ENCODE results near the gene ZBTB4.

ZBTB4 gene

GRCh38 chr17:7479213-7480088 lies at the start of gene ZBTB4:
ZBTB4 (minus strand) TSS chr17:7479631; CDS start chr17:7466801, 12,830 bp downstream.
- peak; percentile 74 for DNase-seq (ENCODE audit: low spot score)

- no peak for DNase-seq (ENCODE audit: low spot score)
These were observed 49.4 kb upstream of the ZBTB4 start for GRCh38 chr17:7528842-7529241.

GRCh38 chr17:7523033-7523432 lies 43.6 kb upstream of the ZBTB4 start:
- DNase-seq (ENCODE audit: low spot score): no peak

- no peak for DNase-seq (ENCODE audit: low spot score)
These were observed 36.6 kb upstream of the ZBTB4 start for GRCh38 chr17:7515911-7516610.

- DNase-seq (ENCODE audit: low spot score): no peak
These were observed 34.5 kb upstream of the ZBTB4 start for GRCh38 chr17:7513850-7514419.

- no peak for DNase-seq (ENCODE audit: low spot score)
These were observed 33.6 kb upstream of the ZBTB4 start for GRCh38 chr17:7512824-7513540.

GRCh38 chr17:7512105-7512504 lies 32.7 kb upstream of the ZBTB4 start:
- no peak for DNase-seq (ENCODE audit: low spot score)

- DNase-seq (ENCODE audit: low spot score): no peak
These were observed 31.7 kb upstream of the ZBTB4 start for GRCh38 chr17:7511108-7511507.

- DNase-seq (ENCODE audit: low spot score): no peak
These were observed 30.5 kb upstream of the ZBTB4 start for GRCh38 chr17:7509937-7510336.

GRCh38 chr17:7508846-7509245 lies 29.4 kb upstream of the ZBTB4 start:
- no peak for DNase-seq (ENCODE audit: low spot score)

GRCh38 chr17:7508145-7508544 lies 28.7 kb upstream of the ZBTB4 start:
- DNase-seq (ENCODE audit: low spot score): no peak

- DNase-seq (ENCODE audit: low spot score): no peak
These were observed 24.1 kb upstream of the ZBTB4 start for GRCh38 chr17:7503521-7503920.

GRCh38 chr17:7502987-7503386 lies 23.6 kb upstream of the ZBTB4 start:
- DNase-seq (ENCODE audit: low spot score): no peak

- DNase-seq (ENCODE audit: low spot score): no peak
These were observed 22.9 kb upstream of the ZBTB4 start for GRCh38 chr17:7502171-7502847.

GRCh38 chr17:7501729-7502128 lies 22.3 kb upstream of the ZBTB4 start:
- no peak for DNase-seq (ENCODE audit: low spot score)

- DNase-seq (ENCODE audit: low spot score): no peak
These were observed 19.7 kb upstream of the ZBTB4 start for GRCh38 chr17:7499161-7499560.

GRCh38 chr17:7497636-7498035 lies 18.2 kb upstream of the ZBTB4 start:
- DNase-seq (ENCODE audit: low spot score): no peak

- DNase-seq (ENCODE audit: low spot score): no peak
These were observed 17.8 kb upstream of the ZBTB4 start for GRCh38 chr17:7497228-7497627.

- no peak for DNase-seq (ENCODE audit: low spot score)
These were observed 17.2 kb upstream of the ZBTB4 start for GRCh38 chr17:7496470-7497183.

- no peak for DNase-seq (ENCODE audit: low spot score)
These were observed 16.5 kb upstream of the ZBTB4 start for GRCh38 chr17:7495906-7496434.

GRCh38 chr17:7493941-7494340 lies 14.5 kb upstream of the ZBTB4 start:
- DNase-seq (ENCODE audit: low spot score): no peak
